Measurements from ENCODE around the gene NEGR1.

Gene NEGR1

DNA sequence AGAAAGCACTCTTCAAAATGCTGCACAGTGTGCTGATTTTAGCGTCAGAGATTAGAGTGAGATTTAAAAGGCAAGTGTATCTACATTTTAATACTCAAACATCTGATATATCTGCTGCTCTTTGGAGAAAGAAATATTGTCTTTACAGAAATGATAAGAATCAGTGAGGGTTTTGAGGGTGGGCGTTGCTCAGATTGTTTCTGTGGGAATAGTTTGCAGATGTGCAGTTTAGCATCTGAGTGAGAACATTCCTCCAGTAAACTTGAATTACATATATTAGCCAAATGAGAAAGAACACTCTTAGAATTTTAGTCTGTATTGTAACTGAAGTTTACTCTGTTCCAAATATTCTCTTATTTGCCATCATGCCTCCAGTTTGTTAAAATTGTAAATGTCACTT is 549.2 kb downstream of the NEGR1 start:
- Histone ChIP-seq H3K36me3 (no peaks in the 10 kb centered on the region), H3K4me3 (ENCODE audit: low read depth, low read length) (no peak overlapping the region), H3K27ac (no peak overlapping the region), H3K9me3 (ENCODE audit: severe bottlenecking) (no peaks in the 10 kb centered on the region), H3K27me3 (ENCODE audit: insufficient read depth, low read depth, severe bottlenecking) (no peaks in the 10 kb centered on the region)
- TF ChIP-seq, protein P1, sequence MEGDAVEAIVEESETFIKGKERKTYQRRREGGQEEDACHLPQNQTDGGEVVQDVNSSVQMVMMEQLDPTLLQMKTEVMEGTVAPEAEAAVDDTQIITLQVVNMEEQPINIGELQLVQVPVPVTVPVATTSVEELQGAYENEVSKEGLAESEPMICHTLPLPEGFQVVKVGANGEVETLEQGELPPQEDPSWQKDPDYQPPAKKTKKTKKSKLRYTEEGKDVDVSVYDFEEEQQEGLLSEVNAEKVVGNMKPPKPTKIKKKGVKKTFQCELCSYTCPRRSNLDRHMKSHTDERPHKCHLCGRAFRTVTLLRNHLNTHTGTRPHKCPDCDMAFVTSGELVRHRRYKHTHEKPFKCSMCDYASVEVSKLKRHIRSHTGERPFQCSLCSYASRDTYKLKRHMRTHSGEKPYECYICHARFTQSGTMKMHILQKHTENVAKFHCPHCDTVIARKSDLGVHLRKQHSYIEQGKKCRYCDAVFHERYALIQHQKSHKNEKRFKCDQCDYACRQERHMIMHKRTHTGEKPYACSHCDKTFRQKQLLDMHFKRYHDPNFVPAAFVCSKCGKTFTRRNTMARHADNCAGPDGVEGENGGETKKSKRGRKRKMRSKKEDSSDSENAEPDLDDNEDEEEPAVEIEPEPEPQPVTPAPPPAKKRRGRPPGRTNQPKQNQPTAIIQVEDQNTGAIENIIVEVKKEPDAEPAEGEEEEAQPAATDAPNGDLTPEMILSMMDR (IDR thresholded peaks at IDR 0.05; ENCODE audit: low read depth, low read length), result no peak
- no peak for DNase-seq

DNA sequence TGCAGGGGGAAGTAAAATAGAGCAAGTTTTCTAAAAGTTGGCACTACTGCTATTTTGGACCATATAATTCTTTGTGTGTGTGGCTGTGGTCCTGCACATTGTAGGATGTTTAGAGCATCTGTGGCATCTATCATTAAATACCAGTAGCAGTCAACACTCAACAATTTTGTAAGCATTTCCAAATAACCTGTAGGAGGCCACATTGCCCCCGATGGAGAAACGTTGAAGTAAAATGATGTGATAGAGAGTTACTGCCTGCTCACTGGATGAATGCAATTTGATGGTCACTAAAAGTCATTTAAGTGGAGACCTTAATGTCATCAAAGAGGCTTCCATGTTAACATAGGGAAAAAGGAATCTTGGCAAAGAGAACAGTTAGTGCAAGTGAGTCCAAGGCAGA is 560.8 kb downstream of the NEGR1 start:
- Histone ChIP-seq H3K27me3 (ENCODE audit: insufficient read depth, low read depth, severe bottlenecking) (no peaks in the 10 kb centered on the region), H3K4me3 (ENCODE audit: low read depth, low read length) (no peak overlapping the region), H3K9me3 (ENCODE audit: severe bottlenecking) (no peaks in the 10 kb centered on the region), H3K27ac (no peak overlapping the region), H3K36me3 (no peaks in the 10 kb centered on the region)
- no peak for DNase-seq
- TF ChIP-seq, protein P1 (IDR thresholded peaks at IDR 0.05; ENCODE audit: low read depth, low read length), result no peak

DNA sequence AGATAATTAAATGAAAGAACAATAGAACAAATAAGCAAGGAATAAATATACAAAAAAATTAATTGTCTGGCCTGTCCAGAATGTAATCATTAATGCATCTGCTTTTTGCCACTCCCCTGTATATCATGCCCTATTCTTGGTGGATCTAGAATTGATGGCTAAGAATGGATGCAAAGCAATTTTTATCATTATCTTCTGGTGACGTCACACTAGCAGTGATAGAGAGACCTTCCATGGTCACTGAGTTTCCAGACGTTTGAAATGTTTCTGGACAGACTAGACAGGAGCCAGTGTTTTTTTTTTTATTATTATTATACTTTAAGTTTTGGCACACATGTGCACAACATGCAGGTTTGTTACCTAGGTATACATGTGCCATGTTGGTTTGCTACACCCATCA is 563.0 kb downstream of the NEGR1 start:
- no peak for DNase-seq
- TF ChIP-seq, protein P1 (IDR thresholded peaks at IDR 0.05; ENCODE audit: low read depth, low read length), result no peak
- no peak overlapping the region for H3K4me3 ChIP-seq (ENCODE audit: low read depth, low read length)
- peaks cover 3% of the 10 kb centered on the region for H3K9me3 ChIP-seq (ENCODE audit: severe bottlenecking)
- no peak overlapping the region for H3K27ac ChIP-seq
- H3K27me3 ChIP-seq (ENCODE audit: insufficient read depth, low read depth, severe bottlenecking), result no peaks in the 10 kb centered on the region
- no peaks in the 10 kb centered on the region for H3K36me3 ChIP-seq

DNA sequence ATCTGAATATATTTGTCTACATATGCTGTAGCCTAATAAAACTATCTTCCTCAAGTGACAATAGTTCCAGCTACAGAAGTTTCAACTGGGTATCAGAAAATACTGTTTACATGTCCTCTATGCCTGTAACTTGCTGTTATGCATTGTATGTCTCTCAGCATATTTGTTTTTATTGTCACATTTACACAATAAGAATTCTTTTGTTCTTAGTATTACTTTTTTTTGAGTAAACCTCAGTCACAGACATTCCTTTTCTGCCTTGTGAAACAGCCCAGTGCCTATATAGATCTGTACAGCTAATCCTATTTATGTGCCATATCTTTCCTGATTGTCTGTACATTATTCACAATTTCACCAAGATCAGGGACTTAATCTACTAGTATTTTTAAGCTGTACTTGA is 565.2 kb downstream of the NEGR1 start:
- Histone ChIP-seq H3K9me3 (ENCODE audit: severe bottlenecking) (peaks cover 3% of the 10 kb centered on the region), H3K4me3 (ENCODE audit: low read depth, low read length) (no peak overlapping the region), H3K36me3 (no peaks in the 10 kb centered on the region), H3K27me3 (ENCODE audit: insufficient read depth, low read depth, severe bottlenecking) (no peaks in the 10 kb centered on the region), H3K27ac (no peak overlapping the region)
- no peak for DNase-seq
- TF ChIP-seq, protein P1 (IDR thresholded peaks at IDR 0.05; ENCODE audit: low read depth, low read length), result no peak

DNA sequence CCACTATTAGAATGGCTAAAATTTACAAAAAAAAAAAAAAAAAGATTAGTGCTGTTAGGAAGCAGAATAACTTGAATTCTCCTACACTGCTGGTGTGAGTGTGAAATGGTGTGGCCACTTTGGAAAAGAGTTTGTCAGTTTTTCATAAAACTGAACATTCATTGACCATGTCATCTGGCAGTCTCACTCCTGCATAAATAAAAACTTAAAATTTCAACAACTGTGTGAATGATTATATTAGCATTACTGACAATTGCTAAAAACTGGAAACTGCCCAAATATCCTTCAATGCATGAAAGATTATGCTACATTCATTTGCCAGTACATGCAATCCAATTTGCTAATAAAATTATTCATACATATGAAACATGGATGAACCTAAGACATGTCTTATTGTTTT is 570.9 kb downstream of the NEGR1 start:
- Histone ChIP-seq H3K9me3 (ENCODE audit: severe bottlenecking) (peaks cover 3% of the 10 kb centered on the region), H3K4me3 (ENCODE audit: low read depth, low read length) (no peak overlapping the region), H3K27me3 (ENCODE audit: insufficient read depth, low read depth, severe bottlenecking) (no peaks in the 10 kb centered on the region), H3K27ac (no peak overlapping the region), H3K36me3 (no peaks in the 10 kb centered on the region)
- TF ChIP-seq, protein P1 (IDR thresholded peaks at IDR 0.05; ENCODE audit: low read depth, low read length), result no peak
- no peak for DNase-seq

DNA sequence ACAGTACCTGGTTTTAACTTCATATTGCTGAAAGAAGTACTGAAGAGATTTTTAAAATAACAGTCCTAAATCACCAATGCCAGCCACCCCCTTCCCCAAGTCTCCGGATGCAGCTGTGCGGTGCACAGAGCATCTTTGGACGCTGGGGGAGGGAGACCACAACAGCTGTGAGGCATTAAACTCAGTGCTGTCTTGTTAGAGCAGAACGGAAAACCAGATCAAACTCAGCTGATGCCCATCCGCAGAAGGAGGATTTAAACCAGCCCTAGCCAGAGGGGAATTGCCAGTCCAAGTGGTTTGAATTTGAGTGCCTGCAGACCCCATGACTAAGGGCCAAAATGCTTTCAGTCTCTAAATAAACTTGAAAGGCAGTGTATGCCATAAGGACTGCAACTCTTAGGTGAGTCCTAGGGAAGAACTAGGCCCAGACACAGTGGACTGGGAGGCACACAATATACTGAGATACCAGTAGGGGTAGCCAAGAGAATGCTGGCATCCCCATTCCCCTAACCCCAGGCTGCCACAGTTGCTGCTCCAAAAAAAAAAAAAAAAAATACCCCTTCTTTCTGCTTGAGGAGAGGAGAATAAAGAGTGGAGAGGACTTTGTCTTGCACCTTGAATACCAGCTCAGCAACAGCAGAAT is 576.2 kb downstream of the NEGR1 start:
- H3K27me3 ChIP-seq (ENCODE audit: insufficient read depth, low read depth, severe bottlenecking), result no peaks in the 10 kb centered on the region
- H3K4me3 ChIP-seq (ENCODE audit: low read depth, low read length), result no peak overlapping the region
- TF ChIP-seq, protein P1 (IDR thresholded peaks at IDR 0.05; ENCODE audit: low read depth, low read length), result no peak
- H3K27ac ChIP-seq, result no peak overlapping the region
- peaks cover 2% of the 10 kb centered on the region for H3K9me3 ChIP-seq (ENCODE audit: severe bottlenecking)
- DNase-seq, result no peak
- no peaks in the 10 kb centered on the region for H3K36me3 ChIP-seq

Measured in WERI-Rb-1 (cell line).